ENCODE data around the gene SH3BP1. TPM values are rescaled to one million over a fixed set of nuclear protein-coding genes. Genes with fewer than 3 reads are reported as not detected.
A peak's percentile ranks its signal among the peaks of the same experiment; 100 is the strongest.

Gene SH3BP1
- total and polyA plus RNA-seq, 2 of the 13 experiments (the other 11 are each of a cell fraction or from before 2014, with no cell fraction given), result 8.4 to 18.5 TPM

- TF ChIP-seq CERS6 (CRISPR knock-in tag; IDR thresholded peaks at IDR 0.05) (no peak), MTA1 (CRISPR knock-in tag; IDR thresholded peaks at IDR 0.05; ENCODE audit: borderline replicate concordance) (no peak), CREBL2 (CRISPR knock-in tag; IDR thresholded peaks at IDR 0.05; ENCODE audit: borderline replicate concordance) (no peak), ATF4 (CRISPR knock-in tag; IDR thresholded peaks at IDR 0.05) (no peak), CEBPB (IDR thresholded peaks at IDR 0.05; ENCODE audit: borderline replicate concordance, low read depth, low read length) (no peak), KLF13 (CRISPR knock-in tag; IDR thresholded peaks at IDR 0.05) (no peak), ZNF512 (CRISPR knock-in tag; IDR thresholded peaks at IDR 0.05) (no peak), ZFP36 (IDR thresholded peaks at IDR 0.05; ENCODE audit: borderline replicate concordance, low read depth, low read length, partially characterized antibody) (no peak), CREM (IDR thresholded peaks at IDR 0.05) (peak; percentile 93), CREM (CRISPR knock-in tag; IDR thresholded peaks at IDR 0.05) (no peak), HOXA5 (CRISPR knock-in tag; IDR thresholded peaks at IDR 0.05) (no peak), ZNF598 (CRISPR knock-in tag; IDR thresholded peaks at IDR 0.05; ENCODE audit: borderline replicate concordance) (no peak), USF2 (IDR thresholded peaks at IDR 0.05; ENCODE audit: low read depth, low read length) (no peak; the same call in 1 of the 2 replicates), USF2 (CRISPR knock-in tag; IDR thresholded peaks at IDR 0.05; ENCODE audit: borderline replicate concordance) (no peak), CREB1 (IDR thresholded peaks at IDR 0.05) (peak; percentile 92), CREB1 (CRISPR knock-in tag; IDR thresholded peaks at IDR 0.05) (peak; percentile 97), RNF219 (CRISPR knock-in tag; IDR thresholded peaks at IDR 0.05) (no peak), ZNF18 (CRISPR knock-in tag; IDR thresholded peaks at IDR 0.05; ENCODE audit: insufficient replicate concordance) (no peak)
Measured at GRCh38 chr22:37658133-37659065, 18.9 kb downstream of the SH3BP1 start, which contains the start of gene PDXP (continued).

Measured in HepG2 (cell line).